Muscle of back (tissue), 11 donors: ENCODE results near the gene ATXN7L1. TPM values are rescaled to one million over a fixed set of nuclear protein-coding genes. Genes with fewer than 3 reads are reported as not detected.
"Not testable (repeated sequence)": the region's sequence is repeated elsewhere in the genome, so short reads cannot be mapped to it uniquely, and the experiment has no call there.

Experiments
- DNase-seq, 3 donors: peaks; one replicate each; pipeline versions ENCODE4 v3.0.0 to v3.0.0-alpha.2; 2013
- polyA plus RNA-seq, 10 donors: library from polyadenylated mRNA; unstranded; fragments of 120-200 nt; gene quantifications; one replicate each; pipeline ENCODE4 v1.2.1, GENCODE V29; 2013; ENCODE audit not compliant: insufficient read length in 10 of 10

ATXN7L1 gene
- polyA plus RNA-seq, 10 donors: 5.1 to 9.1 (median 6.0) TPM

DNA sequence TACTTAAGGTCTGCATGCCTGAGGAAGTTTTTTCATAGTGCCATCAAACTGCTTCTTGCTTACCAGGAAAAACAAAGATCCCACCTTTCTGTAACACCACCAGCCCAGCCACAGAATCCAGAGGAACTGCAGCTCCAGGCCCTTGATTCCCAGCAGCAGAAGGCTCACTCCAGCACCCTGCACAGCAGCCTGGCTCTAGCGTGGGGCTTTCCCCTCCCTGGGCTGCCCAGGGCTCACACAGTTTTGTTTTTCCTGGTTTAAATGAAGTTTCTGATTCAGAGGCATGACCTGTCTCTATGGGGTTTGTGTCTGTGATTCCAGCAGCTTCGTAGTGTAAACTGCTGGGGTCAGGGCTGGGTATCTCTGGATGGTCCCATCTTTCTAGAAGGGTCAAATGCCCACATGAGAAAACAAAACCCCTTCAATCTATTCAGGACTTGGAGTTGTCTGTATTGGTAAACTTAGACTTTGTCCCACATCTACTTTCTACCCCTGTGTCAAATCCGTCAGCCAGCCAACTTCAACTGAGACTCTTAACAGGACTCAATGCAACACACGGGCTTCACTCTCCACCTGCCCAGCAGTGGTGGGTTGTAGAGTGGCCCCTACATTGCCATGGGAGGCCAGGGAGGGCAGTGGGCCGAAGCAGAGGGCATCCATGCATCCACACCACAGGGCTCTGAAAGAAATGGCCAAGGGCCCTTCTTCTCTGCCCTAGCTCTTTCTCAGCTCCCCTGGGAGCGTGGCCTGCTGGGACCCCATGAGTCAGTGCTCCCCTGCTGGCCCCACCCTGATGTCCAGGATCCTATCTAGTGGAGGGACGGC lies 73.6 kb downstream of the ATXN7L1 start:
- no peak for DNase-seq

DNA sequence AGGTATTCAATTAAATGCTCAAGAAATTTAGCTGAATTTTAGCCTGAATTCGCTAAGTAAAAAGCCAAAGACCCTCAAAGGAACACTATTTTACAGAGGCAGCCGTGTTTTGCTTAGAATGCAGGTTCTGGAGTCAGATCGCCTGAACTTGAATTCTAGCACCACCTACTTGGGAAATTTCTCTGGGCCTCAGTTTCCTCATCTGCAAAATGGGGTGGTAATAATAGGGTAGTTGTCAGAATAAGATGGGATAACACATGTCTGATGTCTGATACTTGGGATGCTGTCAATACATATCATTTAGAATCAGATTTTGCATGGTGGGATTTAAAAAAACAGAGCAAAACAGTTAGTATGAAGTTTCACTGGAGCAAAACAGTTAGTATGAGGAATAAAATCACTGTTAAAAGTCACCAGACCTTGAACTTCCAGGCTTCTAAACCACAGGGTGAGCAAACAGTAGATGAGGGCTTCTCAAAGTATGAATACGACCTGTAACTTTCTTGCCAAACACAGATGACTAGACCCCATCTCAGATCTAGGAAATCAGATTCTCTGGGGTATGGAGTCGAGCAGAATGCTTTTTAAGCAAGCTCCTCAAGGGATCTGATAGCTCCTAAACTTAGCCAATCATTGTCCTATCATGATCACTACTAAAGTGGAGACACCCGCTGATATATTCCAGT lies 75.4 kb downstream of the ATXN7L1 start:
- no peak for DNase-seq

DNA sequence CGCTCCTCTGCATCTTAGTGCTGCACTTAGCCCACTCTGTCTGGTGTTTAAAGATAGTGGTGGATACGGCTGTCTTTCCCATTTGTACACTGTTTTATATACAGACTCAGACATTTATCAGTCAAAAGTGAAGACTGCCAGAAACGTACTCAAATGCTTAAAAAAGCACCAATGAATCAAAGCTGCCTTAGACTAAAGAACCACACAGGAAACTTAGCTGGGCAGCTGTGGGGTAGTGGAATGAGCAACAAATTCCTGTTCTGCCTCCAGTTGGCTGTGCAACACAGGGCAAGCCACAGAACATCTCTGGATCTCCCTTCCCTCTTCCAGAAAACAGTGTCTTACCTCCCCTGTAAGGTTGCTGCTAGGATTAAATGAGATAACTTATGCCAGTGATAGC lies 76.0 kb downstream of the ATXN7L1 start:
- DNase-seq: no peak

DNA sequence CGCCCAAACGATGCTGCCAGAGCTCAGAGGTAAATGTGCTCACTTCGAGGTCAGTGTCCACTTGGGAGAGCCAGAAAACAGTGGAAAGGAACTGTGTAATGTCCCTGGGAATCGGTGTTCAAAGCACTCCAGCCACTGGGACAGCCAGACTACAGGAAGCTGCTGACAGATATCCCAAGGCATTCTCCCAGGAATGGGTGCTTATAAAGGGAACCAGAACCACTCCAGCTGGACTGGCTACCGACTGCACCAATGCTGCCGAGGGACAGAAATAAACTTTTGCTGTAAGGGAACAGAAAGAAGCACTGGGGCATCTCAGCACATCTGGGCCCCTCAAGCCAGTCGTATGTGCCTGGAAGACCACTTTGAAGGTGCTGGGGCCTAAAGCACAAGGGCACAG lies 76.7 kb downstream of the ATXN7L1 start:
- DNase-seq: no peak

DNA sequence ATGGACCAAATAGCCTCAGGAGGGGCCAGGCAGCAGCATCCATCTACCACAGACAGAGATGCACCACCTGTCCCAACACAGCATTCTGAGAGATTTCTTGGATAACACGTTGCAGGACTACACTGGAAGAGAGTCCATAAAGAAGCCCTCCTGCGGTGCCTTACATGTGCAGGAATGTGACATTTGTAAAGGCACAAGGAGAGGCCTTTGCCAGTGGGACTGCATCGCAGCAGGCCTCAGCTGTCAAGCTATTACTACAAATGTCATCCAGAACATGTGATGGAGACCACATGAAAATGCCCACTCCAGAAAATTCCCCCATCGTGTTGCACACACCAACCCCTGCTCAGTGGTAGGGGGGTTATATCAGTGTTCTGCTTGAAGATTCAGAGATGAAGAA lies 77.4 kb downstream of the ATXN7L1 start:
- no peak for DNase-seq

DNA sequence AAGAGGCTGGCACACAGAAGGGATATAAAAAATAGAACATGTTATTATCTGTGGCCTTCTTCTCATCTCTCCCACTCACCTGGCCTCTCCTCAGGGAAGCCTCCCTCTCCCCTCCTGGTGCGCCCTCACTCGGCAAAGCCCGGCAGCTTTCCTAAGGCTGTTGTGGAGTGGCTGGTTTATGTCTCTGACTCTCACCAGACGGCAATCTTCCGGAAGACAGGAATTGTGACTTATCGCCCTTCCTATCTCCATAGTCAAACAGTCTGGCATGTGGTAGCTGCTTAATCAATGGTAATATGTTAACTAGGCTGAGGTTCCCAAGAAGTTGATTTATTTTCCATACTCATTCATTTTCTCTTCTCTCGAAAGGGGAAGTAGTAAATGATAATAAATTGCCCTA lies 78.7 kb downstream of the ATXN7L1 start:
- DNase-seq: no peak

DNA sequence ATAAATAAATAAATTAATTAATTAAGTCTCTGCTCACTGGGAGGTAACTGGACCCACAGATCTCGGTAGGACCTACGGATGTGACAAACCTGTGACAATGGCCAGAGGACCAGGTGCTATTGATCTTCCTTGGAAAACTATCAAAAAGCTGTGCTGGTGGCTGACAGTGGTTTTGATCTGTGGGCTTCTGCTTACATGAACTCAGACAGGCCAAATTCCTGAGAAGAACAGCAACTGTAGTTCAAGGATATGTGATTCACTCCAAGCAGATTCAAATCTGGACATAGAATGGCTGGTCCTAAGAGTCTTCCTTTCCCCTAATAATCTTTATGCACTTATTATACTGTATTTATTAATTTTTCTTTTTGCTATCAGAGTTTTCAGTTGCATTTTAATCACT lies 80.0 kb downstream of the ATXN7L1 start:
- DNase-seq: no peak

DNA sequence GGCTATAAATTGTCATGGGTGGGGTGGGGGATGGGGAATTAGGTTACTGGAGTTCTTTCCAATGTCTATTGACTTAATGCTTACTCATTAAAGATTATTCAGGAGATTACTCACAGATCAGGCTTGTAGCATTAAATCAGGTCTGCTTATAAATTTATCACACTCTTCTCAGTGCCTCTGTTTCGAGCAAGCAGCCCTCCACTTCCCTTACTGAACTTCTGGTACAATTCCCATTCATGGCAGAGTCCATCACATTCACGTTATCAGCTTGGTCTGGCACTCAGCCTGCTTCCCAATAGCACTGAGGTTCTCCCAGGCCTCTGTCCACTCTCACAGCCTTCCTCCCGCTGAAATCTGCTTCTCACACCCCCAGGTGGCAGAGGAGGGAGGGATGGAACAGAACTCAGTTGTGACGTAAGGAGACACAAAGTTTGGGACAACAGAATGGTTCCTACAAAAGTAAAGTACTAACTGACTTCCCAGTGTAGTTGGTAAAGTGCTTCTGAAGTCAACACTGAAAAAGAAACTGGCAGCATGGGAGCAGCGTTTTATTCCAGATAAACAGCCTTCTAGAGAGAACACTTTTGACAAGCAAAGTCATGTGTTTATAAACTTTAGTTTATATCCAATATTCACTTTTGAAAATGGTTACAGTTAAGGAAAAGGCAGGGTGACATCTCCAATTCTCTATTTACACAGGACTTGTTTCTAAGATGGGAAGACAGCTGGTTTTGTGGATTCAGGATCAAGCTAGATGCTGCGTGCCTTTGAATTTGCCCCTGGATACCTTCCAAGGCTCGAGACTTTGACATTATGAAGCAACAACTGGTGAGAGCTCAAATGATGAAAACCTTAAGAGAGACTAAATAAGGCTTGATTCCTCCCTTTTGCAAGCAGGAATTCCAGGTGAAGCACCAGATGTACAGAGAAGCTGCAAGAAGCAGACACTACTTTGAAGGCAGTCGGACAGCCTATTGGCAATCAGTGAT lies 81.4 kb downstream of the ATXN7L1 start:
- DNase-seq: peak; percentile 36 to 55 (median 50)

DNA sequence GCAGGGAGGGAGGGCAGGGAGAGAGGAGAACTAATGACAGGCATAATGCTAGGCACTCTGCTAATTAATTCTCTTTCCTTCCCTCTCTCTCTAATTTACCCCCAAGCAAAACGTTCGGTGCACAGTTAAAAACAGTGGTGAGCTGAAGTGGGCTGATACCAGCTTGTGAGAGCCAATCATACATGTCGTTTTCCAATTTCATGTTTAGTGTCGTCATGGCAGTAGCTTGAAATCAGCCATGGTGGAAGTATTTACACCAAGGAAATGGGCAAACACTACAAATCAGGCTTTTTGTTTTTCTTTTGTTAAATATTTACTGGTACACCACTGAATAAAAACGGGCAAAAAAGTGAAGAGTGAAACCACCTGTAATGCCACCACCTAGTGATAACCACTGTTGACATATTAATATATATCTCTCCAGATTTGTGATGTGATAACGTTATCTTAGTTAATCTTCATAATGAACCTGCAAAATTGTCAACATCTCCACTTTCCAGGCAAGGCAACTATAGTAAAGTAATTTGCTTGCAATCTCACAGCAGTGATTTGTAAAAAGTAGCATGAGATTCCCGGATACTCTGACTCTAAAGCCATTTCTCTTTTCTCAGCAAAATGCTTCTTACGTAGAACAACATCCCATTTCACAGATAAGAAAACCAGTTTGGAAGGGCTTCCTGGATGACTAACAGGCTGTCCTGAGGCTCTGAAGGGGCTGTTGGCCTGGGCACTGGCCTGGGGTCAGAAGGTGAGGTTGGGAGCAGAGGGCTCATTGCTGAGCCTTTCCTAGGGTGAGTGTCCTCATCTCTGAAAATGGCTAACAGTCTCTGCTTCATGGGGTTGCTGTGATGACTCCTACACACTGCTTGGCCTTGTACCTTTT lies 83.7 kb downstream of the ATXN7L1 start:
- no peak for DNase-seq

DNA sequence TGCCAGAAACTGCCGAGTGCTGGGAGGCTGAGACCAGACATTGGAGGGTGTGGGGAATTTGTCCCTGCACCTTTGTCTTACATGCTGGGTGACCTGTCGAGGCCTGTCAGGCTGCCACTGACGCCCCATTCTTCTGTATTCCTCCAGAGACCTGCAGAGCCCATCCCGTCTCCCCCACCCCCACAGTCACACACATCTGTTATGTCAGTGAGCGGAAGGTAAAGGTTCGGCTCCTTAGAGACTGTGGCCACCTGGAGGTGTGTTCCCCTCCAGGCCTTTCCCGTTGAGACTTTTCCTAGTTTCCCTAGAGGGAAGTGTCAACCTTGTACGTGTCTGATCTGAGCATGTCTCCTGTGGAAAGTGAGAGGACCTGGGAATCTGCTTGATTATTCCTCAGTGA lies 84.5 kb downstream of the ATXN7L1 start:
- DNase-seq: no peak

DNA sequence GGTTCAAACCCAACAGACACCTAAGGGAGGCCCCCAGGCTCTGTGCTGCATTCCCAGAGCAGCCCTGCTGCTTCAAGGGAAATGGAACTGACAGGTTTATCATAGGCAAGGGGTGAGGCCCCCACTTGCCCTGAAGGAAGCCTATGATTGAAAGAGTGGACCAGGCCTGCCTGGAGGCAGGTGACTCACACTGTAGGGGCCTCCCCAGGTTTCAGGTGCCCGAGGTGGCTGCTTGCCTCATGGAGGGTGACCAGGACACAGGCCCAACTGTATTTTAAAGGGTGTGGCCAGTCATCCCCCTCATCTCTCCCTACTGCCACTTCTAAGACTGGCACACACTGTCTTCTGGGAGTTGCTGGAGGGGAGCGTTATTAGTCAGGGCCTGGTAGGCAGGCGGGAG lies 85.4 kb downstream of the ATXN7L1 start:
- no peak for DNase-seq

DNA sequence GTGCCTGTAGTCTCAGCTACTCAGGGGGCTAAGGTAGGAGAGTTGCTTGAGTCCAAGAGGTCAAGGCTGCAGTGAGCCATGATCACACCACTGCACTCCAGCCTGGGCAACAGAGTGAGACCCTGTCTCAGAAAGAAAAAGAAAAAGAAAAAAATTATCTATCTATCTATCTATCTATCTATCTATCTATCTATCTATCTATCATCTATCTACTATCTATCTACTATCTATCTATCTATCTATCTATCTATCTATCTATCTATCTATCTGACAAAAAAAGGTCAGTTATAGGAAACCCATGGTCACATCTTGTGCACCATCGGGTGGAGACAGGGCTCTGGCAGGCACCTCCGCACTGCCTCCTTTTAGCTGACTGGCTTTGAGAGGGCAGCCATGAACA lies 85.9 kb downstream of the ATXN7L1 start:
- not testable (repeated sequence) for DNase-seq

DNA sequence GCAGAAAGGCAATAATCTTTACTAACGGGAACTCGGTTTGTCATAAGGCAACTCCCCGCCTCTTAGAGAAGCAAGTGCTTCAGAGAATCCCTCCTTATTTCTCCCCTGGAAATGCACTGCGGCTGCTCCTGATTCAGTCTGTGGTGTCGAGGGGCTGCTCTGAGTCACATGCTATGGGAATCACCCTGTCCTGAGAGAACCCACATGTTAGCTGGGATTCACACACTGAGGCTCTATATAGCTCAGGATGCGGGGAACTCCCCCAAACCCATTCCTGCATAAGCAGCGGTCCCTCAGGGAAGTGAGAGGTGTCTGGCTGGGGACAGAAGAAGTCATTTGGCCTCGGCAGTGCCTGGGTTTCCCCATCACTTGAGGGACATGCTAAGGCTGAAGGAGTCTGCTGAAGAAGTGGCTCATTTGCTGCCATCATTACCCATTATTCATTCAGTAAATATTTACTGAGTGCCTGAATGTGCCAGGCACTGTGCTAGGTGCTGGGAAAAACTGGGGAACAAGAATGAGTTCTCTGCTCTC lies 87.5 kb downstream of the ATXN7L1 start:
- no peak for DNase-seq

DNA sequence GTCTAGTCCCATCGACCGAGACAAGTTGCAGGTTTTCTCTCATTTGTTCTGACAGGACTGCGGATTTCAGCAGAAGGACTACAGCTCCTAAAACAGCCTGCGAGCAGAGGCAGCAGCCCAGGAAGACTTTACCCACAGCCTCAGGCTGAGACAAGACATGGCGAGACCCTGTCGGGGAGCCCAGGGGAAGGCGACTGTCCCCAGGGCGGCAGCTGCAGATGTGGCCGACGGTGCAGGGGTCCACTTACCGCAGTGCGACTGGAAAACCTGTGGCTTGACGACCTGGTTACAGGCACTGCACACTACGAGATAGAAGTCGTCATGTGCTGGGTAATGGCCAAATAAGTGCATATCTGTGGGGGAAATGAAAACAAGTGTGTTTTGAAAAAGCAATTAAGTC lies 88.0 kb downstream of the ATXN7L1 start:
- DNase-seq: no peak

DNA sequence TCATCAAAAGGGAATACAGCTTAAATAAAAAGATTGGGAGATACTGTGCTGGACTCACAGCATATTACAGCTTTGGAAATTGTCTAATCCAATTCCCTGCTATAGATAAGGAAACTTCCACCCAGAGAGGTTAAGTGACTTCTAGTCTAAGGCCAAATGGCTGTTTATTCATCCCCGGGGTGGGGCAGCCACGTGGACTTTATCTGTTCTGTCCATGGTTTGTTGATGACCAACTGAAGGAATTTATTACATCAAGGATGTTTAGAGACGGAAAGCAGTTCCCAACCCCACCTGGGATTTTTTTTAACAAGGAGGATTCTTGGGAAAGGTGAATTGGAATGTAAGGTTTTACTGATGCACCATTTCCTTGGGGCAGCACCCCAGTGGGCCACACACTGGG lies 88.6 kb downstream of the ATXN7L1 start:
- no peak for DNase-seq

DNA sequence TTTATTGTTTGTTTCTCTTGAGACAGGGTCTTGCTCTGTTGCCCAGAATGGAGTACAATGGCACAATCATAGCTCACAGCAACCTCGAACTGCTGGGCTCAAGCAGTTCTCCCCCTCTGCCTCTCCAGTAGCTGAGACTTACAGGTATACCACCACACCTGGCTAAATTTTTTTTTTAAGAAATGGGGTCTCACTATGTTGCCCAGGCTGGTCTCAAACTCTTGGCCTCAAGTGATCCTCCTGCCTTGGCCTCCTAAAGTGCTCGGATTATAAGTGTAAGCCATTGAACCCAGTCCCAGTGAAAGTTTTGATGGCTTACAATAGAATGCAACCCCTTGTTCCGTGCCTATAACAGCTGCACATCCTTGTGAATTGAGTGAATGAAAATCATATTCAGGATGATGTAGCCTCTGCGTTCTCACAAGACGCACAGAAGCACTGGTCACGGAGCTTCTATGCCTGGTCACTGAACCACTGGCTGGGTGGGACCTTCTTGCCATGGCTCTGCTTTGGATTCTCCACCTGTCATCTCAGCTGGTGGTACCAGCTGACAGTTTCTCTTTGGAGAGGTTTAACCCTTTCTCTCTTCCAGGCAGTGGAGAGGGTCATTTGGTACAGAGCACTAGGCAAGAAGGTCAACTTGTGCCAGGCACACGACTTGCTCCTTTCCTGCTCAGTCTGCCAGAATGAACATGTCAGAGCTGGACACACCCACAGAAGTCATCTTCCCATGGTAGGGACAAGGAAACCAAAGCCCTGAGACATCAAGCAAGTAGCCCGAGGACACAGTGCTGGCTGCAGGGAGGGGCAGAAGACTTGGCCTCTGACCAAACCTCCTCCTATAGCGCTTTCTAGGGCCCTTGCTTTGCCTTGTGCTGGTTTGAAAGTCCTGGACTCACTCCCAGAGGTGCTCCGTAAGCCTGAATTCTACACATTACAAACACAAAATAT lies 89.6 kb downstream of the ATXN7L1 start:
- DNase-seq: no peak

DNA sequence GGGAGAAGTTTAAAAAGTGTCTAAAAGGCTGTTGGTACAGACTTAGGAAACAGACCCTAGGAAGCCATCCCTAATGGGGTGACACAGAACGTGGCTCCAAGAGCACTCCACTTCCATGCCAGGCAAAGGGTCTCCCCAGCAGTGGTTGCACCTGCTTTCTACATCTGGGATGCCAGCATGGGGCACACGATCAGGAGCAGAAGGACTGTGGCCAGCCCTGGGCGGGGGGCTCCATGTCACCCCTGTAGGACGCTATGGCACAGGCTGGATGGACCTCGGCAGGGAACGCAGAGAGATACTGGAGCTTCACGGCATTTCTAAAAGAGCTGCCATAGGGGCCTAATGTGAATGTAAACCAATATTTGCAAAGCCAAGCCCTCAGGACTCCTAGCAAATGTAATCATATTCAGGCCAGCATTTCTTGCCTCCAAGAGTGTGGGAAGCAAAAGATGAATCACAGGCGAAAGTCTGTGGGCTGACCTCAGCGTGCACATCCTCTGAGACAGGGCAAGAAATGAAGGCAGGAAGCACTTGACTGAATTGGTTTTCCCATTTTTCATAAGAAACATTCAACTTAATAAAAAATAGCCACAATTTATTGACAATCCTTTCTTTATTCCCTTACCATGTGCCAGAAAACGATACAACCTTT lies 93.9 kb downstream of the ATXN7L1 start:
- peak in 1 of 3 donors; percentile 45 for DNase-seq

DNA sequence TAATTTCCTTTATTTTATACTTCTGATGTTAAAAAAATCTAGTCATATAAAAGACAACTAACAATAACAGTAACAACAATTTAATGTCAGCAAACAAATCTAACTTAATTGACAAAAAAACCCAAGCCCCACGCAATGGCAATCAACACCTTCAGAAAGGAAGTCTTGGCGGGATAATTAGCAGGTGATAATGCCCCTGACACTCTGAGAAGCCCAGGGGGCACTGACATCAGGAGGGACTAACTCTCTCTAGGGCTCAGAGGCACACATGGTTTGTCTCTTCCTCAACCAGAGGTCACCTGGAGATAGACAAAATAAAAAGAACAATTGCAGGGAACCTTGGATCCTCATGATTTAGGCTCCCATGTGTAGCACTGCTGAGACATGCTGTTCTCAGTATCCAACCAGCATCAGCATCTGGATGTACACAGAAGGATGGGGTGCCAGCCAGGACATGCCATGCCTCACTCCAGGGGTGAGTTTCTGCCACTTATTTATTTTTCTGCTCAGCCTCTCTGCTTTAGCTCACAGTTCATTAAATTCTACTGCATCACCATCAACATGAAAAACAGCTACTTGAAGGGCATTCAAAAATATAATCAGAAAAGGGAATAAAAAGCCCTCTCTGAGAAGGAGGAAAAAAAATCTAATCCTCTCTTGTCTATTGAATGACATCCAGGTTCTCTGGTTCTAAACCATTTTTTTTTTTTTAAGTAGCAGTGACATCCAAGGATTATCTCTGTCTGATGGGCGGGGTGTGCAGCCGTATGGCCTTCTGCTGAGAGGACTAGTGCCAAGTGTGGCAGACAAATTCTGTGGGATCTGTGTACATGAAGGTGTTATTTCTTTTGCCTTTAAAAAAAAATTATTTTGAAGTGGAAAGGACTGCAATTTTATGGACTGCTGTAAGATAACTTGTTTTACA lies 96.3 kb downstream of the ATXN7L1 start:
- DNase-seq: no peak
